CD4-positive, alpha-beta T cell treated with Interleukin-12 subunit alpha and Interleukin-12 subunit beta, for 1 hour (primary cell): ENCODE results near the gene SAMD3.
"Not testable (repeated sequence)": the region's sequence is repeated elsewhere in the genome, so short reads cannot be mapped to it uniquely, and the experiment has no call there.

Experiments used
- DNase-seq: peaks from one replicate; pipeline ENCODE4 v3.0.0-alpha.2; 2020

SAMD3 gene

GRCh38 chr6:130170160-130170559 lies 52.6 kb downstream of the SAMD3 start:
- DNase-seq = not testable (repeated sequence)

- DNase-seq = no peak
Measured at GRCh38 chr6:130167655-130168054, 55.1 kb downstream of the SAMD3 start.

GRCh38 chr6:130164251-130164650 lies 58.5 kb downstream of the SAMD3 start:
- DNase-seq = no peak

GRCh38 chr6:130163266-130163665 lies 59.5 kb downstream of the SAMD3 start:
- no peak for DNase-seq

- no peak for DNase-seq
Measured at GRCh38 chr6:130162421-130162820, 60.3 kb downstream of the SAMD3 start.

- DNase-seq = no peak
Measured at GRCh38 chr6:130161683-130162404, 60.9 kb downstream of the SAMD3 start.

- no peak for DNase-seq
Measured at GRCh38 chr6:130159956-130160355, 62.8 kb downstream of the SAMD3 start.

- no peak for DNase-seq
Measured at GRCh38 chr6:130158548-130158947, 64.2 kb downstream of the SAMD3 start.

GRCh38 chr6:130158056-130158455 lies 64.7 kb downstream of the SAMD3 start:
- no peak for DNase-seq

GRCh38 chr6:130156908-130157307 lies 65.8 kb downstream of the SAMD3 start:
- no peak for DNase-seq

- no peak for DNase-seq
Measured at GRCh38 chr6:130152908-130153510, 69.7 kb downstream of the SAMD3 start.

- no peak for DNase-seq
Measured at GRCh38 chr6:130150906-130151305, 71.8 kb downstream of the SAMD3 start.

GRCh38 chr6:130149016-130149415 lies 73.7 kb downstream of the SAMD3 start:
- DNase-seq = not testable (repeated sequence)

GRCh38 chr6:130148181-130148580 lies 74.6 kb downstream of the SAMD3 start:
- DNase-seq = peak; percentile 27

- DNase-seq = no peak
Measured at GRCh38 chr6:130147111-130147510, 75.6 kb downstream of the SAMD3 start.

- no peak for DNase-seq
Measured at GRCh38 chr6:130143709-130144108, 79.0 kb downstream of the SAMD3 start.

GRCh38 chr6:130140084-130140483 lies 82.7 kb downstream of the SAMD3 start:
- DNase-seq = no peak

- DNase-seq = no peak
Measured at GRCh38 chr6:130138909-130139242, 83.9 kb downstream of the SAMD3 start.

- DNase-seq = no peak
Measured at GRCh38 chr6:130138116-130138908, 84.4 kb downstream of the SAMD3 start.

- DNase-seq = no peak
Measured at GRCh38 chr6:130136798-130137197, 86.0 kb downstream of the SAMD3 start.

- peak; percentile 29 for DNase-seq
Measured at GRCh38 chr6:130134582-130134981, 88.2 kb downstream of the SAMD3 start.

GRCh38 chr6:130132286-130132701 lies 90.5 kb downstream of the SAMD3 start:
- peak; percentile 79 for DNase-seq

GRCh38 chr6:130129762-130130246 lies 92.9 kb downstream of the SAMD3 start:
- no peak for DNase-seq

GRCh38 chr6:130128326-130128725 lies 94.4 kb downstream of the SAMD3 start:
- no peak for DNase-seq
